ENCODE measurements around the gene NOXO1.
A peak's percentile ranks its signal among the peaks of the same experiment; 100 is the strongest.
"Not testable (repeated sequence)": the region's sequence is repeated elsewhere in the genome, so short reads cannot be mapped to it uniquely, and the experiment has no call there.

Gene NOXO1

GRCh38 chr16:1978476-1979120, 2.7 kb downstream of the NOXO1 start:
- no peak for DNase-seq

GRCh38 chr16:1977875-1978268, 3.4 kb downstream of the NOXO1 start:
- no peak for DNase-seq

GRCh38 chr16:1976951-1977874, 4.1 kb downstream of the NOXO1 start:
- DNase-seq: no peak

GRCh38 chr16:1976216-1976520, 5.1 kb downstream of the NOXO1 start:
- no peak for DNase-seq

- no peak for DNase-seq
These were observed 5.6 kb downstream of the NOXO1 start for GRCh38 chr16:1975432-1976215.

- no peak for DNase-seq
These were observed 6.9 kb downstream of the NOXO1 start for GRCh38 chr16:1974157-1975070.

GRCh38 chr16:1973461-1974156, 7.7 kb downstream of the NOXO1 start:
- DNase-seq: no peak

- no peak for DNase-seq
These were observed 8.8 kb downstream of the NOXO1 start for GRCh38 chr16:1972490-1972877.

GRCh38 chr16:1971796-1972489, 9.3 kb downstream of the NOXO1 start, which contains the start of gene TBL3:
Gene TBL3, plus strand, starts transcription at chr16:1972053. Its CDS starts 112 bp downstream, at chr16:1972165.
- DNase-seq: peak; percentile 92 to 95

- no peak for DNase-seq
These were observed 12.9 kb downstream of the NOXO1 start for GRCh38 chr16:1968146-1968953.

- no peak for DNase-seq
These were observed 14.8 kb downstream of the NOXO1 start, which contains the start of gene RNF151 for GRCh38 chr16:1966460-1966859. Gene RNF151, plus strand, starts transcription at chr16:1966856. Its CDS starts 26 bp downstream, at chr16:1966882.

- DNase-seq: no peak
These were observed 15.8 kb downstream of the NOXO1 start for GRCh38 chr16:1965396-1966001.

- DNase-seq: peak; percentile 98
These were observed 16.5 kb downstream of the NOXO1 start, which contains the start of gene RPS2 for GRCh38 chr16:1964506-1965395. Gene RPS2, minus strand, starts transcription at chr16:1964826. Its CDS starts 201 bp downstream, at chr16:1964625.

GRCh38 chr16:1963806-1964505, 17.3 kb downstream of the NOXO1 start:
- peak; percentile 46 for DNase-seq

GRCh38 chr16:1962161-1963153, 18.8 kb downstream of the NOXO1 start:
- not testable (repeated sequence) for DNase-seq

GRCh38 chr16:1961651-1962067, 19.6 kb downstream of the NOXO1 start:
- peak in 1 of 2 experiments; percentile 26 for DNase-seq

Data from NCI-H2081 (cell line).